ENCODE results near the gene ATRN. TPM values are rescaled to one million over a fixed set of nuclear protein-coding genes. Genes with fewer than 3 reads are reported as not detected.

Gene ATRN
- total and polyA plus RNA-seq, 4 donors: 4.2 to 38.5 (median 21.2) TPM

- WGBS, 2 donors: 92 to 95% methylated on average over 11 of the region's 11 CpGs
- Histone ChIP-seq H3K9ac (ENCODE audit: insufficient read depth in 1 of 2, low read length in 2 of 2) (no peak overlapping the region), H3K36me3 (ENCODE audit: control insufficient read depth in 4 of 4, insufficient read depth in 4 of 4, low read length in 4 of 4) (no peaks in the 10 kb centered on the region), H3K27ac (ENCODE audit: low read depth in 1 of 2, low read length in 1 of 2) (no peak overlapping the region), H3K27me3 (ENCODE audit: control insufficient read depth in 3 of 3, insufficient read depth in 3 of 3, low read length in 2 of 3) (peaks cover 0 to 9% (median 0%) of the 10 kb centered on the region in 3 donors), H3K4me3 (no peak overlapping the region), H3K4me1 (ENCODE audit: control insufficient read depth in 5 of 5, insufficient read depth in 5 of 5, low read length in 5 of 5) (peaks cover 0 to 5% (median 0%) of the 10 kb centered on the region in 5 donors), H3K9me3 (ENCODE audit: control insufficient read depth in 4 of 4, insufficient read depth in 3 of 4, low read length in 3 of 4) (no peaks in the 10 kb centered on the region)
- TF ChIP-seq CTCF (IDR thresholded peaks at IDR 0.05; ENCODE audit: control extremely low read depth, extremely low read depth): no peak
- no peak for ATAC-seq (ENCODE audit: insufficient read depth, low FRiP score)
- no peak for DNase-seq
These were observed 8.7 kb upstream of the ATRN start for GRCh38 chr20:3461911-3462677.

- no peak overlapping the region for H3K9ac ChIP-seq (ENCODE audit: insufficient read depth in 1 of 2, low read length in 2 of 2)
- no peak overlapping the region for H3K4me3 ChIP-seq
- no peaks in the 10 kb centered on the region for H3K36me3 ChIP-seq (ENCODE audit: control insufficient read depth in 4 of 4, insufficient read depth in 4 of 4, low read length in 4 of 4)
- 81 to 88% methylated on average over 4 of the region's 4 CpGs for WGBS, 2 donors
- peaks cover 0 to 12% (median 0%) of the 10 kb centered on the region in 3 donors for H3K27me3 ChIP-seq (ENCODE audit: control insufficient read depth in 3 of 3, insufficient read depth in 3 of 3, low read length in 2 of 3)
- ATAC-seq (ENCODE audit: insufficient read depth, low FRiP score): no peak
- H3K4me1 ChIP-seq (ENCODE audit: control insufficient read depth in 5 of 5, insufficient read depth in 5 of 5, low read length in 5 of 5): peaks cover 0 to 5% (median 0%) of the 10 kb centered on the region in 5 donors
- TF ChIP-seq CTCF (IDR thresholded peaks at IDR 0.05; ENCODE audit: control extremely low read depth, extremely low read depth): no peak
- no peaks in the 10 kb centered on the region for H3K9me3 ChIP-seq (ENCODE audit: control insufficient read depth in 4 of 4, insufficient read depth in 3 of 4, low read length in 3 of 4)
- H3K27ac ChIP-seq (ENCODE audit: low read depth in 1 of 2, low read length in 1 of 2): no peak overlapping the region
- no peak for DNase-seq
These were observed 6.7 kb upstream of the ATRN start for GRCh38 chr20:3464166-3464565.

GRCh38 chr20:3465301-3465700 lies 5.5 kb upstream of the ATRN start:
- H3K4me3 ChIP-seq: no peak overlapping the region
- H3K36me3 ChIP-seq (ENCODE audit: control insufficient read depth in 4 of 4, insufficient read depth in 4 of 4, low read length in 4 of 4): no peaks in the 10 kb centered on the region
- no peak overlapping the region for H3K9ac ChIP-seq (ENCODE audit: insufficient read depth in 1 of 2, low read length in 2 of 2)
- DNase-seq: no peak
- TF ChIP-seq CTCF (IDR thresholded peaks at IDR 0.05; ENCODE audit: control extremely low read depth, extremely low read depth): no peak
- peaks cover 0 to 12% (median 0%) of the 10 kb centered on the region in 3 donors for H3K27me3 ChIP-seq (ENCODE audit: control insufficient read depth in 3 of 3, insufficient read depth in 3 of 3, low read length in 2 of 3)
- ATAC-seq (ENCODE audit: insufficient read depth, low FRiP score): no peak
- no peak overlapping the region for H3K27ac ChIP-seq (ENCODE audit: low read depth in 1 of 2, low read length in 1 of 2)
- H3K9me3 ChIP-seq (ENCODE audit: control insufficient read depth in 4 of 4, insufficient read depth in 3 of 4, low read length in 3 of 4): no peaks in the 10 kb centered on the region
- peaks cover 0 to 5% (median 0%) of the 10 kb centered on the region in 5 donors for H3K4me1 ChIP-seq (ENCODE audit: control insufficient read depth in 5 of 5, insufficient read depth in 5 of 5, low read length in 5 of 5)
- WGBS, 2 donors: 21 to 38% methylated on average over 1 of the region's 1 CpG

All from lung (tissue), 12 donors.